Naive thymus-derived CD8-positive, alpha-beta T cell (primary cell): Measurements from ENCODE around the gene MEPCE. TPM values are rescaled to one million over a fixed set of nuclear protein-coding genes. Genes with fewer than 3 reads are reported as not detected.

Source experiments
- ATAC-seq, 2 donors: fragments of 150-1000 bp; cut with Tn5 transposase in 1 of 2; sonication (Bioruptor Pico), chemical (Tn5 transposase) in 1 of 2; 1 replicate in 1 of 2; 2 replicates in 1 of 2; pipeline ENCODE4 v1.10.0; 2021; ENCODE audit warnings: mild to moderate bottlenecking in 2 of 2, moderate library complexity in 2 of 2
- POLR2A ChIA-PET: fragments of 350-600 bp; sonication (Branson Sonifier 250); formaldehyde crosslinking; loops from one replicate; lab custom pipeline; 2021; ENCODE audit warnings: antibody characterized with exemption; lab: Charles Lee
- DNase-seq, 10 donors: peaks; one replicate each; pipeline versions ENCODE4 v3.0.0 to v3.0.0-alpha.2; 2020 to 2022
- H3K27ac Mint-ChIP-seq, 10 donors: one replicate each; pipeline ENCODE4 v1.8.0; 2020 to 2022; ENCODE audit warnings: mild to moderate bottlenecking in 10 of 10, mixed read lengths in 10 of 10, moderate library complexity in 4 of 10, inconsistent platforms in 1 of 10
- H3K27me3 Mint-ChIP-seq, 5 donors: one replicate each; pipeline ENCODE4 v1.8.0; 2021 to 2022; ENCODE audit warnings: mixed read lengths in 5 of 5
- H3K36me3 Mint-ChIP-seq, 3 donors: one replicate each; pipeline ENCODE4 v1.8.0; 2020 to 2022; ENCODE audit warnings: mixed read lengths in 3 of 3, mild to moderate bottlenecking in 2 of 3, inconsistent platforms in 1 of 3
- H3K4me1 Mint-ChIP-seq, 4 donors: one replicate each; pipeline ENCODE4 v1.8.0; 2021 to 2022; ENCODE audit warnings: mixed read lengths in 4 of 4
- H3K4me3 Mint-ChIP-seq, 10 donors: one replicate each; pipeline ENCODE4 v1.8.0; 2020 to 2022; ENCODE audit warnings: mild to moderate bottlenecking in 10 of 10, mixed read lengths in 10 of 10, moderate library complexity in 6 of 10, inconsistent platforms in 1 of 10
- H3K9me3 Mint-ChIP-seq, 9 donors: one replicate each; pipeline ENCODE4 v1.8.0; 2020 to 2022; ENCODE audit warnings: mixed read lengths in 9 of 9, mild to moderate bottlenecking in 3 of 9, inconsistent platforms in 1 of 9, moderate library complexity in 1 of 9
- polyA plus RNA-seq, 3 donors: library from polyadenylated mRNA; unstranded; fragments of 300-500 nt; fragmentation: Illumina TruSeq; gene quantifications; one replicate each; pipeline ENCODE4 v1.2.3, GENCODE V29; 2021
- total RNA-seq, 8 experiments: library from RNA in 2 of 8; stranded (reverse) in 2 of 8; gene quantifications; one replicate each; pipeline ENCODE4 v1.2.3 and lab custom pipeline; 2021 to 2026

MEPCE gene
- total and polyA plus RNA-seq, 5 experiments from 2014 or later = 9.7 to 66.8 (median 15.8) TPM

GRCh38 chr7:100481466-100481865 is 51.8 kb downstream of the MEPCE start:
- H3K27me3 Mint-ChIP-seq = no peaks in the 10 kb centered on the region
- POLR2A ChIA-PET = interaction anchor here (0.6 to 5.9 kb wide), 6 partner anchors 12 to 1003 kb away, joined by 4 to 60 read pairs (median 6); partner anchors contain the start of genes FBXO24, LRCH4 and MEPCE
- peak overlapping the region in 5 of 10 donors; percentile 31 to 82 (median 63) for H3K27ac Mint-ChIP-seq
- peaks cover 13 to 34% (median 32%) of the 10 kb centered on the region in 4 donors for H3K4me1 Mint-ChIP-seq
- ATAC-seq = no peak
- H3K36me3 Mint-ChIP-seq = peaks cover 0 to 7% (median 0%) of the 10 kb centered on the region in 3 donors
- peaks cover 0 to 2% (median 0%) of the 10 kb centered on the region in 9 donors for H3K9me3 Mint-ChIP-seq
- DNase-seq = peak in 1 of 10 donors; percentile 24
- peak overlapping the region in 6 of 10 donors; percentile 28 to 88 (median 38) for H3K4me3 Mint-ChIP-seq

- POLR2A ChIA-PET = interaction anchor here (0.9 to 1.9 kb wide), 9 partner anchors 8 to 94 kb away, joined by 3 to 18 read pairs (median 6); partner anchors contain the start of gene MEPCE
- Mint-ChIP-seq H3K36me3 (peaks cover 0 to 2% (median 0%) of the 10 kb centered on the region in 3 donors), H3K9me3 (peaks cover 0 to 2% (median 0%) of the 10 kb centered on the region in 9 donors), H3K27me3 (no peaks in the 10 kb centered on the region), H3K4me1 (peaks cover 13 to 28% (median 24%) of the 10 kb centered on the region in 4 donors), H3K27ac (peak overlapping the region in 9 of 10 donors; percentile 22 to 91 (median 74)), H3K4me3 (peak overlapping the region; percentile 77 to 89 (median 86))
- DNase-seq (no peak), ATAC-seq (no peak)
Observed at GRCh38 chr7:100482728-100483089, 53.1 kb downstream of the MEPCE start.

DNA sequence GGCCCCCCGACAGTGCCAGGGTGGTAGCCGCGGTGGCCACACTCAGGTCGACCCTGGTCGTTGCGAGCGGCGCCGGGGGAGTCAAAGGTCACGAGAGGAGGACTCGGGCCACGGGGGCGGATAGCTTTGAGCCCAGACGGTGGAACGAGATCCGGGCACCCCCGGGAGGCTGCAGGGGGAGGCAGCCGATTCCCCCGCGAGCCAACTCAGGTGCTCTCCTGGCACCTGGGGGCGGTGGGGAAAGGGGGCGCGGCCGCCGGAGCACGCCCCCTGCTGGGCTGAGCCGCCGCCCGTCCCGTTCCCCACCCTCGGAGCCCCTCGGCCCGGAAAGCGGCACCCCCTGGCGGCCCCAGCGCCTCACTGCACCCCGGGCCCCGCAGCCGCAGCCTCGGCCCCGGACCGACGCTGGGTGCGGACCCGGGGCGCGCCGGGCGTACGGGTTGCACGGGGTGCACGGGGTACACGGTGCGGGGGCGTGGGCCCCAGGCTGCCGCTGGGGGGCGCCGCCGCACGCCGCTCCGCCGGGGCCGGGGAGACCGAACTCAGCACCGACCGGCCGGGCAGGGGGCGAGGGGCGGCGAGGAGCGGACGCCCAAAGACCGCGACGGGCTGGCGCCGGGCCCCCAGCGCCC is 53.6 kb downstream of the MEPCE start:
- POLR2A ChIA-PET = interaction anchor here (0.9 to 1.9 kb wide), 8 partner anchors 9 to 101 kb away, joined by 3 to 18 read pairs (median 4); partner anchors contain the start of gene MEPCE
- Mint-ChIP-seq H3K27ac (peak overlapping the region in 7 of 10 donors; percentile 22 to 91 (median 60)), H3K9me3 (peaks cover 0 to under 1% (median 0%) of the 10 kb centered on the region in 9 donors)

More for the DNA sequence above, 53.6 kb downstream of the MEPCE start:
- Mint-ChIP-seq H3K4me3 (peak overlapping the region; percentile 77 to 89 (median 86)), H3K36me3 (peaks cover 0 to 2% (median 0%) of the 10 kb centered on the region in 3 donors), H3K27me3 (no peaks in the 10 kb centered on the region), H3K4me1 (peaks cover 13 to 28% (median 24%) of the 10 kb centered on the region in 4 donors)
- ATAC-seq = peak; percentile 63 to 70
- peak; percentile 76 to 94 (median 86) for DNase-seq

Other genes starting within 250 kb of the MEPCE start
- gene PVRIG, start 209.9 kb upstream of the MEPCE start, total RNA-seq = 10 to 100 TPM; 81.5 to 83.8 TPM
- gene PVRIG, start 209.9 kb upstream of the MEPCE start, polyA plus RNA-seq = 10 to 100 TPM; 79.1 to 85.4 (median 84.7) TPM
- not detected for gene SPDYE3, start 122.1 kb upstream of the MEPCE start, total RNA-seq
- 10 to 100 TPM in 1 of 3 donors, 1 to 10 TPM in 2; 4.8 to 10.9 (median 7.7) TPM for gene SPDYE3, start 122.1 kb upstream of the MEPCE start, polyA plus RNA-seq
- 100 to 1,000 TPM; 129 to 130 TPM for gene PILRB, start 71.7 kb upstream of the MEPCE start, total RNA-seq
- gene PILRB, start 71.7 kb upstream of the MEPCE start, polyA plus RNA-seq = 10 to 100 TPM in 1 of 3 donors, 1 to 10 TPM in 2; 2.5 to 14.6 (median 3.3) TPM
- gene PILRA, start 56.3 kb upstream of the MEPCE start, total RNA-seq = 10 to 100 TPM in 1 of 2 experiments, 1 to 10 TPM in 1; 8.6 to 10.6 TPM
- under 1 TPM; 0.35 to 0.63 (median 0.60) TPM for gene PILRA, start 56.3 kb upstream of the MEPCE start, polyA plus RNA-seq
- gene ZCWPW1, start 1.1 kb upstream of the MEPCE start, total RNA-seq = 10 to 100 TPM; 15.6 to 18.4 TPM
- gene ZCWPW1, start 1.1 kb upstream of the MEPCE start, polyA plus RNA-seq = 1 to 10 TPM; 3.1 to 9.3 (median 5.5) TPM
- 10 to 100 TPM; 63.8 to 73.0 TPM for gene PPP1R35, start 6.7 kb downstream of the MEPCE start, total RNA-seq
- gene PPP1R35, start 6.7 kb downstream of the MEPCE start, polyA plus RNA-seq = 10 to 100 TPM; 20.7 to 40.6 (median 27.0) TPM
- 1 to 10 TPM; 4.0 to 4.5 TPM for gene SPACDR, start 34.4 kb downstream of the MEPCE start, total RNA-seq
- under 1 TPM in 2 of 3 donors, not detected in 1; 0.28 to 0.56 TPM for gene SPACDR, start 34.4 kb downstream of the MEPCE start, polyA plus RNA-seq
- gene TSC22D4, start 49.4 kb downstream of the MEPCE start, total RNA-seq = 100 to 1,000 TPM; 128 to 129 TPM
- gene TSC22D4, start 49.4 kb downstream of the MEPCE start, polyA plus RNA-seq = 10 to 100 TPM; 30.3 to 35.9 (median 31.0) TPM
- under 1 TPM in 1 of 2 experiments, not detected in 1; 0.44 TPM for gene NYAP1, start 54.1 kb downstream of the MEPCE start, total RNA-seq
- gene NYAP1, start 54.1 kb downstream of the MEPCE start, polyA plus RNA-seq = not detected
- gene AGFG2, start 109.4 kb downstream of the MEPCE start, total RNA-seq = 10 to 100 TPM; 19.0 to 22.0 TPM
- gene AGFG2, start 109.4 kb downstream of the MEPCE start, polyA plus RNA-seq = 10 to 100 TPM in 2 of 3 donors, 1 to 10 TPM in 1; 5.8 to 13.6 (median 11.5) TPM
- gene SAP25, start 144.1 kb downstream of the MEPCE start, total RNA-seq = 100 to 1,000 TPM; 102 to 118 TPM
- gene SAP25, start 144.1 kb downstream of the MEPCE start, polyA plus RNA-seq = under 1 TPM in 1 of 3 donors, not detected in 2; 0.42 TPM
- gene LRCH4, start 156.3 kb downstream of the MEPCE start, total RNA-seq = 100 to 1,000 TPM; 447 to 454 TPM
- 100 to 1,000 TPM; 131 to 180 (median 153) TPM for gene LRCH4, start 156.3 kb downstream of the MEPCE start, polyA plus RNA-seq
- gene FBXO24, start 156.5 kb downstream of the MEPCE start, total RNA-seq = 1 to 10 TPM; 2.5 to 3.6 TPM
- gene FBXO24, start 156.5 kb downstream of the MEPCE start, polyA plus RNA-seq = under 1 TPM; 0.60 to 0.95 (median 0.61) TPM
- 10 to 100 TPM in 1 of 2 experiments, 1 to 10 TPM in 1; 8.3 to 12.5 TPM for gene PCOLCE, start 172.5 kb downstream of the MEPCE start, total RNA-seq
- gene PCOLCE, start 172.5 kb downstream of the MEPCE start, polyA plus RNA-seq = 1 to 10 TPM in 1 of 3 donors, under 1 TPM in 2; 0.25 to 1.3 (median 0.64) TPM
- 10 to 100 TPM; 13.0 to 16.4 TPM for gene MOSPD3, start 182.7 kb downstream of the MEPCE start, total RNA-seq
- 10 to 100 TPM; 16.0 to 21.0 (median 20.0) TPM for gene MOSPD3, start 182.7 kb downstream of the MEPCE start, polyA plus RNA-seq
- gene TFR2, start 211.7 kb downstream of the MEPCE start, total RNA-seq = 1 to 10 TPM; 2.6 to 5.9 TPM
- gene TFR2, start 211.7 kb downstream of the MEPCE start, polyA plus RNA-seq = 1 to 10 TPM in 1 of 3 donors, under 1 TPM in 2; 0.51 to 1.3 (median 0.79) TPM
- not detected for gene ACTL6B, start 226.6 kb downstream of the MEPCE start, total RNA-seq
- not detected for gene ACTL6B, start 226.6 kb downstream of the MEPCE start, polyA plus RNA-seq
- gene GNB2, start 243.9 kb downstream of the MEPCE start, total RNA-seq = 100 to 1,000 TPM; 117 to 118 TPM
- 10 to 100 TPM; 34.8 to 42.4 (median 42.1) TPM for gene GNB2, start 243.9 kb downstream of the MEPCE start, polyA plus RNA-seq